Testis (tissue), 2 donors: ENCODE measurements around the gene JMJD7.

Experiments used
- CTCF ChIP-seq, 3 experiments: fragments of 450-650 bp in 2 of 3; fragments of 200-600 bp in 1 of 3; sonication (generic) in 1 of 3; IDR thresholded peaks; one replicate each; pipeline ENCODE4 v1.5.1; 2016 to 2019; ENCODE audit warnings: antibody characterized with exemption in 3 of 3, mild to moderate bottlenecking in 2 of 3, moderate library complexity in 1 of 3
- POLR2A ChIP-seq: fragments of 450-650 bp; IDR thresholded peaks from one replicate; pipeline ENCODE4 v1.6.1; 2017; ENCODE audit warnings: antibody characterized with exemption, mild to moderate bottlenecking, moderate library complexity

- no peak for TF ChIP-seq CTCF (IDR thresholded peaks at IDR 0.05)
- no peak for TF ChIP-seq POLR2A
These were observed 20.1 kb downstream of the JMJD7 start for GRCh38 chr15:41847981-41848380.
